Activated CD8-positive, alpha-beta memory T cell treated with anti-CD3 and anti-CD28 coated beads, Interleukin-2, amount 50 U/mL, for 4 hours (primary cell): ENCODE measurements around the gene MSI2.

Experiments used
- DNase-seq: peaks from one replicate; pipeline ENCODE4 v3.0.0-alpha.2; 2020

The MSI2 gene

DNA sequence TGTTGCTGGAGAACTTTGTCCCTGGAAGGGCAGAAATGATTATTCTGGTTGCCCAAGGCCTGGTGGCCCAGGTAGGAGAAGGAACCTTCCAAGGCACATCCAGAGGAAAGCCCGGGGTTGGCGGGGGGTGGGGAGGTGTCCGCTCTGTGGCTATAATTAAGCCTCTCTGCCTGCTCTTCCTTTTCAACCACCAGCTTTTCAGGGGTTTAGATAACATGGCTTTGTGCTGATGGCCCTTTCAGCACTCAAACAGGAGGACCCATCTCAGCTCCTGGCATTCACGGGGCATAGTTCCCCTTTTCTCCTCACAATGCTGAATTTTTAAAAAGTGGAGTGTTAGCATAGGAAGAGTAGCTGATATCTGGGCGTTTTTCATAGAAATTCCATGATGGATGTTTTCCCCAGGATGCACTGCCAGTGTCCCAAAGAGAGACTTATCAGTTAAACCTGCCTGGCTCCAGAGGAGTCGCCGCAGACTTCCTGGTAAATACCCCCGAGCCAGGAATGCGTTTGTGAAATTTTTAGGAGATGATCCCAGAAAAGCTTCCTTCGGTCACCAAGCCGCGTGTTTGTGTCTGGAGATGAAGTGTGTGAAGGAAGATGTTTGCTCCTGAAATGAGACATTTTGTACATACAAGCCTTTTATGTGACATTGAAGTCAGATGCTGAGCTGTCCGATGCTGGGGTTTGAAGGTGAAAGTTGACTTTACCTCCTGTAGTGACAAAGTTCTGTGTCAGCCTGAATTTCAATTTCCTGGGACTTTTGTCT is 188.5 kb downstream of the MSI2 start:
- DNase-seq: no peak

- DNase-seq: no peak
Measured at GRCh38 chr17:57445772-57446472, 189.6 kb downstream of the MSI2 start.

DNA sequence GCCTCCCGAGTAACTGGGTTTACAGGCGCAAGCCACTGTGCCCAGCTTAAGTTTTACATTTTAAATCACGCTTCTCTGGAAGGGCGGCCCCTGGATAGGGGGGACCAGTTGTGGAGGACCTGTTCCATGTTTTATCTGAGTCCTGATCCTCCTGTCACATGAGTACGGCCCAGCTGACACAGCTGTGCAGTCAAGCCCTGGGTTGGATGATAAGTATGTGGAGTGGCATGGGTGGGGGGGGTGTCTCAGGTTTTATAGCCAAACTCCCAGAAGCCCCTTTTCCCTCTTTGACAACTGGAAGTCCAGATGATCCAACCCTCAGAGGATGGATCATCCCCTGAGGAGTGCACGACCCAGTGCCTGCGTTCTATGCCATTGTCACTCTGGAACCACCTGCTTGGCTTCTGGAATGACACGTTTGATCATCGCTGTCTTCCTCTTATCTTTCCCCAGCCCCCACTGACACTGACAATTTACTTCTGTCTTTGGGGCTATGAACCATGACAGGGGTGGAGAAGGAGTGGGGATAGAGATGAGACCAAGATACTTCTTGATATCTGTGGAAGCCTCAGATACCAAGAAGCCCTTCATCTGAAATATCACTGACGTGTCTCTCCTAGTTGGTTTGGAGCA is 191.2 kb downstream of the MSI2 start:
- no peak for DNase-seq

GRCh38 chr17:57447990-57448758 is 191.9 kb downstream of the MSI2 start:
- DNase-seq: no peak

DNA sequence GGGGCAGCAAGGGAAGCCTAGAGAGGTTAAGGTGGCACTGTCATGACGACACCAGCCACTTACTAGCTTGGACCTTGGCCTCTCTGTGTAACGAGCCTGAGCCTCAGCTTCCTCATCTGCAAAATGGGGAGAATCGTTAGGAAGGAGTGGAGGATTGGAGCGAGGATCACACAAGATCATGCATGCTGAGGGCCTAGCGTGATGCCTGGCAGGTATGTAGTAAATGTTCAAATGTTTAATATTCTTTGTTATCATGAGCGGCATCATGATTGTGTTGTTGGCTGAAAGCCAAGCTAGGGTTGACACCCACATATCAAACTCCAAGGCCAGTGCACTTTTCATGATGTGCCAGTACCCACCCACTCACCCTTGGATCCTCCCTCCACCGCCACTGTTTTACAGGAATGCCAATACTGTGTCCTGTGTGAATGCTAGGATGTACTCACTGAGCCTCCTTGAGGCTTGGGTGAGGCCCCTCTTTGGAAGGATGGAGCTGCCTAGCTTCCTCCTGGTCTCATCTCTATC is 192.5 kb downstream of the MSI2 start:
- no peak for DNase-seq

GRCh38 chr17:57451191-57451590 is 194.9 kb downstream of the MSI2 start:
- DNase-seq: no peak

- DNase-seq: no peak
Measured at GRCh38 chr17:57451643-57452042, 195.3 kb downstream of the MSI2 start.

GRCh38 chr17:57453841-57454425 is 197.6 kb downstream of the MSI2 start:
- DNase-seq: no peak

GRCh38 chr17:57454729-57455062 is 198.4 kb downstream of the MSI2 start:
- no peak for DNase-seq

- DNase-seq: peak; percentile 23
Measured at GRCh38 chr17:57455063-57455914, 199.0 kb downstream of the MSI2 start.

GRCh38 chr17:57456622-57457021 is 200.3 kb downstream of the MSI2 start:
- DNase-seq: no peak

DNA sequence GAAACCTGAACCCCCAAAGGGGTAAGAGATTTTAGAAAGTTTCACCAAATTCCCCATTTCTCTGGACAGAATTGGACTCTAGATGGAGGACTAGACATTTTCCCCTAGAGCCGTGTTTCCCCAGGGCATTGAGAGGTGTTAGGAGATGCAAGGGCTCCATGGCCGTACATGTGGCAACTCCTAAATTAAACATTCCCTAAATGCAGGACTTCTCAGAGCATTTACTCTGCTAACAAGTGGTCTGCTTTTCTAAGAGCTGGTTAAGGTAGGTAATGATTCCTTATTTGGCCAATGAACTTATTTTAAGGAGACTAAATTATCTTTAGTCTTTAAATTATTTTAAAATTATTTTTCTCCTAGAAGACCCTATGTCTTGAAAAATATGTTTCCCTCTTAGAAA is 200.9 kb downstream of the MSI2 start:
- no peak for DNase-seq

- DNase-seq: no peak
Measured at GRCh38 chr17:57458718-57459285, 202.5 kb downstream of the MSI2 start.

- DNase-seq: no peak
Measured at GRCh38 chr17:57459286-57459915, 203.1 kb downstream of the MSI2 start.

DNA sequence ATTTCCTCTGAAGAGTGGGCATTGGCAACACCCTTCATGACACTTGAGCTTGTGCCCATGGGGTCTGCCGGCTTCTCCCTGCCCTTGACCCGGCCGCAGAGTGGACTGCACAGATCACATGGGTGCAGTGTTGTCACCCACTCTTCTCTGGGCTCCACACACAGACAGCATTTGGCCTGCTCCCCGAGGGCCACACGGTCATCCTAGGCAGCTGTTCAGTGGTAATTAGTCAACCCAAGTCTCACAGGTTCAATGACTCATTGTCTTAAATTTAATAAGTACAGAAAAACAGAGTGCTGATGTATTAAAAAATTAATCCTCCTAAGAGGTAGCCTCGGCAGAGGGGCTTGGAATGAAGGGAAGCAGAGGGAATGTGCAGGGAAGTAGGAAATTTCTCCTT is 204.8 kb downstream of the MSI2 start:
- DNase-seq: no peak

DNA sequence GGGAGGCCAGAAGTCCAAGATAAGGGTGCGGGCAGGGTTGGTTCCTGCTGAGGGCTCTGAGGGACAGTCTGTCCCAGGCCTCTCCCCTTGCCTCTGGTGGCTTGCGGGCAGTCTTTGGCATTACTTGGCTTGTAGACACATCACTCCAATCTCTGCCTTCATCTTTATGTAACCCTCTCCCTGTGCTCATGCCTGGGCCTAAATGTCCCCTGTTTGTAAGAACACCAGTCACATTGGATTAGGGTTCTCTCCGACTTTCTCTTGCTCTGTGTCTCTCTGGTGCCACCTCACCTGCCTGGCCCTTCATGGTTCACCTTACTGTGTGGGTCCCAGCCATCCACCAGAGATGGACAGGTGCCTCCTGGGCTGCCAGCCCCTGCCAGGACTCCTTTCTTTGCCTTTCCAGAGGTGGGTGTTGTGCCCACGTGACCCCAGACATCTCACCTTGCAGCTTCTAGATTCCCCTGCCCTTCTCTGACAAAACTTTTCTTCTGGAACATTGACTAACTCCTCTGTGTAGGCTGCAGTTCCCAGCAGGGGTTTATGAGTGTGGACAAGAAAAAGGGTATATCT is 205.8 kb downstream of the MSI2 start:
- no peak for DNase-seq

GRCh38 chr17:57463103-57463885 is 207.0 kb downstream of the MSI2 start:
- DNase-seq: peak; percentile 44

GRCh38 chr17:57464191-57464864 is 208.0 kb downstream of the MSI2 start:
- DNase-seq: no peak

GRCh38 chr17:57465610-57466009 is 209.3 kb downstream of the MSI2 start:
- no peak for DNase-seq
